ENCODE results near the gene RPS25. TPM values are rescaled to one million over a fixed set of nuclear protein-coding genes. Genes with fewer than 3 reads are reported as not detected.
"Not testable (repeated sequence)": the region's sequence is repeated elsewhere in the genome, so short reads cannot be mapped to it uniquely, and the experiment has no call there.

The RPS25 gene
- total RNA-seq, 1 experiment from 2014 or later = 1,176 TPM

GRCh38 chr11:119065369-119065768 lies 47.2 kb upstream of the RPS25 start:
- TF ChIP-seq, protein P1, sequence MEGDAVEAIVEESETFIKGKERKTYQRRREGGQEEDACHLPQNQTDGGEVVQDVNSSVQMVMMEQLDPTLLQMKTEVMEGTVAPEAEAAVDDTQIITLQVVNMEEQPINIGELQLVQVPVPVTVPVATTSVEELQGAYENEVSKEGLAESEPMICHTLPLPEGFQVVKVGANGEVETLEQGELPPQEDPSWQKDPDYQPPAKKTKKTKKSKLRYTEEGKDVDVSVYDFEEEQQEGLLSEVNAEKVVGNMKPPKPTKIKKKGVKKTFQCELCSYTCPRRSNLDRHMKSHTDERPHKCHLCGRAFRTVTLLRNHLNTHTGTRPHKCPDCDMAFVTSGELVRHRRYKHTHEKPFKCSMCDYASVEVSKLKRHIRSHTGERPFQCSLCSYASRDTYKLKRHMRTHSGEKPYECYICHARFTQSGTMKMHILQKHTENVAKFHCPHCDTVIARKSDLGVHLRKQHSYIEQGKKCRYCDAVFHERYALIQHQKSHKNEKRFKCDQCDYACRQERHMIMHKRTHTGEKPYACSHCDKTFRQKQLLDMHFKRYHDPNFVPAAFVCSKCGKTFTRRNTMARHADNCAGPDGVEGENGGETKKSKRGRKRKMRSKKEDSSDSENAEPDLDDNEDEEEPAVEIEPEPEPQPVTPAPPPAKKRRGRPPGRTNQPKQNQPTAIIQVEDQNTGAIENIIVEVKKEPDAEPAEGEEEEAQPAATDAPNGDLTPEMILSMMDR (conservative IDR thresholded peaks at IDR 0.05; ENCODE audit: low read depth, low read length) = peak; percentile 69
- no peak for TF ChIP-seq EZH2 (IDR thresholded peaks at IDR 0.05; ENCODE audit: borderline replicate concordance, low read depth, low read length, poor library complexity, severe bottlenecking)
- CTCF ChIA-PET = interaction anchor here (0.6 to 1.1 kb wide), 6 partner anchors 9 to 896 kb away, joined by 3 to 7 read pairs (median 4); no protein-coding TSS in a partner anchor
- Histone ChIP-seq H3K9me3 (ENCODE audit: low read depth, low read length, poor library complexity, severe bottlenecking) (no peaks in the 10 kb centered on the region), H3K27ac (ENCODE audit: low read depth, low read length, poor library complexity, severe bottlenecking) (no peak overlapping the region), H3K4me3 (ENCODE audit: low read depth, low read length, poor library complexity, severe bottlenecking) (no peak overlapping the region), H3K27me3 (replicated peaks; ENCODE audit: insufficient read depth, low read depth, low read length, poor library complexity) (no peaks in the 10 kb centered on the region), H3K36me3 (ENCODE audit: insufficient read depth, low read length, poor library complexity, severe bottlenecking) (peaks cover 4% of the 10 kb centered on the region), H3K4me1 (ENCODE audit: insufficient read depth, low read length, poor library complexity, severe bottlenecking) (peaks cover 5% of the 10 kb centered on the region)
- no TSS peak for BruUV-seq (replicated peaks)
- POLR2A ChIA-PET (ENCODE audit: low non-redundant PET) = no interaction called here
- intact Hi-C loops (cut with micrococcal nuclease; ENCODE audit: unreplicated experiment) = loop anchor here (5.0 kb wide), 1 partner anchor 37 kb away; the partner anchor contains the start of gene DPAGT1
- peak; percentile 70 for DNase-seq (ENCODE audit: low spot score)

DNA sequence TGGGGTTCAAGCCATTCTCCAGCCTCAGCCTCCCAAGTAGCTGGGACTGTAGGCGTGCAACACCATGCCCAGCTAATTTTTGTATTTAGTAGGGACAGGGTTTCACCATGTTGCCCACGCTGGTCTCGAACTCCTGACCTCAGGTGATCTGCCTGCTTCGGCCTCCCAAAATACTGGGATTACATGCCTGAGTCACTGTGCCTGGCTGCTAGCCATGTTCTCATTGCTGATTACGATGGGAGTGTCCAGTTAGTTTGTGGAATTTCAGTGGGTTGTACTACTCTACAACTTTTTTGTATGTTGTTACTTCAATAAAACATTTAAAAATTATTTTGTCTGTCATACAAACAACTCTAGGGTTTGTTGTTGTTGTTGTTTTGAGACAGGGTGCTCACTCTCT lies 44.6 kb upstream of the RPS25 start:
- ChIA-PET POLR2A (ENCODE audit: low non-redundant PET) (no interaction called here), CTCF (no interaction called here)
- H3K4me3 ChIP-seq (ENCODE audit: low read depth, low read length, poor library complexity, severe bottlenecking) = no peak overlapping the region
- no peak for TF ChIP-seq EZH2 (IDR thresholded peaks at IDR 0.05; ENCODE audit: borderline replicate concordance, low read depth, low read length, poor library complexity, severe bottlenecking)
- TF ChIP-seq, protein P1 (conservative IDR thresholded peaks at IDR 0.05; ENCODE audit: low read depth, low read length) = no peak
- H3K27ac ChIP-seq (ENCODE audit: low read depth, low read length, poor library complexity, severe bottlenecking) = no peak overlapping the region
- intact Hi-C loops (cut with micrococcal nuclease; ENCODE audit: unreplicated experiment) = no loop called here
- H3K27me3 ChIP-seq (replicated peaks; ENCODE audit: insufficient read depth, low read depth, low read length, poor library complexity) = no peaks in the 10 kb centered on the region
- no TSS peak for BruUV-seq (replicated peaks)
- H3K36me3 ChIP-seq (ENCODE audit: insufficient read depth, low read length, poor library complexity, severe bottlenecking) = no peaks in the 10 kb centered on the region
- no peaks in the 10 kb centered on the region for H3K9me3 ChIP-seq (ENCODE audit: low read depth, low read length, poor library complexity, severe bottlenecking)
- DNase-seq (ENCODE audit: low spot score) = no peak
- H3K4me1 ChIP-seq (ENCODE audit: insufficient read depth, low read length, poor library complexity, severe bottlenecking) = peaks cover 3% of the 10 kb centered on the region

- POLR2A ChIA-PET (ENCODE audit: low non-redundant PET) = no interaction called here
- intact Hi-C loops (cut with micrococcal nuclease; ENCODE audit: unreplicated experiment) = no loop called here
Observed at GRCh38 chr11:119061256-119061655, 43.1 kb upstream of the RPS25 start.

DNA sequence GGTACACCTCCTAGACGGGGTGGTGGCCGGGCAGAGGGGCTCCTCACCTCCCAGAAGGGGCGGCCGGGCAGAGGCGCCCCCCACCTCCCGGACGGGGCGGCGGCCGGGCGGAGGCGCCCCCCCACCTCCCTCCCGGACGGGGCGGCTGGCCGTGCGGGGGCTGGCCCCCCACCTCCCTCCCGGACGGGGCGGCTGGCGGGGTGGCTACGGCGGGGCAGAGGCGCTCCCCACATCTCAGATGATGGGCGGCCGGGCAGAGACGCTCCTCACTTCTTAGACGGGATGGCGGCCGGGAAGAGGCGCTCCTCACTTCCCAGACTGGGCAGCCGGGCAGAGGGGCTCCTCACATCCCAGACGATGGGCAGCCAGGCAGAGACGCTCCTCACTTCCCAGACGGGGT lies 41.0 kb upstream of the RPS25 start:
- BruUV-seq (replicated peaks); intact Hi-C loops (cut with micrococcal nuclease; ENCODE audit: unreplicated experiment): not testable (repeated sequence)

More at GRCh38 chr11:119061256-119061655, 43.1 kb upstream of the RPS25 start:
- no peaks in the 10 kb centered on the region for H3K9me3 ChIP-seq (ENCODE audit: low read depth, low read length, poor library complexity, severe bottlenecking)
- no peaks in the 10 kb centered on the region for H3K27me3 ChIP-seq (replicated peaks; ENCODE audit: insufficient read depth, low read depth, low read length, poor library complexity)
- no TSS peak for BruUV-seq (replicated peaks)
- CTCF ChIA-PET = no interaction called here
- TF ChIP-seq, protein P1 (conservative IDR thresholded peaks at IDR 0.05; ENCODE audit: low read depth, low read length) = no peak
- no peak for TF ChIP-seq EZH2 (IDR thresholded peaks at IDR 0.05; ENCODE audit: borderline replicate concordance, low read depth, low read length, poor library complexity, severe bottlenecking)
- no peaks in the 10 kb centered on the region for H3K36me3 ChIP-seq (ENCODE audit: insufficient read depth, low read length, poor library complexity, severe bottlenecking)
- peaks cover 3% of the 10 kb centered on the region for H3K4me1 ChIP-seq (ENCODE audit: insufficient read depth, low read length, poor library complexity, severe bottlenecking)
- no peak for DNase-seq (ENCODE audit: low spot score)
- no peak overlapping the region for H3K27ac ChIP-seq (ENCODE audit: low read depth, low read length, poor library complexity, severe bottlenecking)
- H3K4me3 ChIP-seq (ENCODE audit: low read depth, low read length, poor library complexity, severe bottlenecking) = no peak overlapping the region

More for the DNA sequence above, 41.0 kb upstream of the RPS25 start:
- H3K4me1 ChIP-seq (ENCODE audit: insufficient read depth, low read length, poor library complexity, severe bottlenecking) = peaks cover 13% of the 10 kb centered on the region
- H3K4me3 ChIP-seq (ENCODE audit: low read depth, low read length, poor library complexity, severe bottlenecking); POLR2A ChIA-PET (ENCODE audit: low non-redundant PET); H3K27me3 ChIP-seq (replicated peaks; ENCODE audit: insufficient read depth, low read depth, low read length, poor library complexity); H3K9me3 ChIP-seq (ENCODE audit: low read depth, low read length, poor library complexity, severe bottlenecking); CTCF ChIA-PET; H3K27ac ChIP-seq (ENCODE audit: low read depth, low read length, poor library complexity, severe bottlenecking); DNase-seq (ENCODE audit: low spot score): not testable (repeated sequence)
- peaks cover 18% of the 10 kb centered on the region for H3K36me3 ChIP-seq (ENCODE audit: insufficient read depth, low read length, poor library complexity, severe bottlenecking)

Measured in A673 (cell line).